ENCODE data around the gene RABL2B.
A peak's percentile ranks its signal among the peaks of the same experiment; 100 is the strongest.

The RABL2B gene

GRCh38 chr22:50737728-50738648 lies 45.4 kb downstream of the RABL2B start, which contains the start of gene ACR:
ACR (plus strand) TSS chr22:50738204; CDS start chr22:50738236, 32 bp downstream.
- DNase-seq, result no peak

- DNase-seq, result no peak
These were observed 47.8 kb downstream of the RABL2B start for GRCh38 chr22:50735739-50736030.

- DNase-seq, result no peak
These were observed 48.3 kb downstream of the RABL2B start for GRCh38 chr22:50734986-50735738.

- DNase-seq, result no peak
These were observed 49.1 kb downstream of the RABL2B start for GRCh38 chr22:50734343-50734771.

- no peak for DNase-seq
These were observed 49.7 kb downstream of the RABL2B start for GRCh38 chr22:50733521-50734342.

- no peak for DNase-seq
These were observed 50.8 kb downstream of the RABL2B start for GRCh38 chr22:50732681-50733080.

- peak; percentile 75 for DNase-seq
These were observed 51.4 kb downstream of the RABL2B start for GRCh38 chr22:50731811-50732624.

- DNase-seq, result no peak
These were observed 52.3 kb downstream of the RABL2B start for GRCh38 chr22:50730941-50731661.

- no peak for DNase-seq
These were observed 53.2 kb downstream of the RABL2B start for GRCh38 chr22:50730013-50730891.

- DNase-seq, result no peak
These were observed 53.9 kb downstream of the RABL2B start for GRCh38 chr22:50729391-50730012.

GRCh38 chr22:50728523-50728931 lies 54.9 kb downstream of the RABL2B start:
- no peak for DNase-seq

- no peak for DNase-seq
These were observed 55.5 kb downstream of the RABL2B start for GRCh38 chr22:50727678-50728522.

GRCh38 chr22:50726643-50727340 lies 56.6 kb downstream of the RABL2B start:
- no peak for DNase-seq

GRCh38 chr22:50725597-50725996 lies 57.8 kb downstream of the RABL2B start:
- DNase-seq, result no peak

GRCh38 chr22:50724616-50725015 lies 58.8 kb downstream of the RABL2B start:
- DNase-seq, result no peak

GRCh38 chr22:50723991-50724390 lies 59.4 kb downstream of the RABL2B start:
- DNase-seq, result no peak

- DNase-seq, result no peak
These were observed 60.6 kb downstream of the RABL2B start for GRCh38 chr22:50722716-50723428.
